HG02840 (cell line): Measurements from ENCODE around the gene HINT3.
"Not testable (repeated sequence)": the region's sequence is repeated elsewhere in the genome, so short reads cannot be mapped to it uniquely, and the experiment has no call there.

Experiments used
- ATAC-seq: cut with Tn5 transposase; IDR thresholded peaks from one replicate; pipeline ENCODE4 v1.9.1; 2021; ENCODE audit warnings: mild to moderate bottlenecking, moderate library complexity, moderate number of reproducible peaks; ENCODE audit not compliant: unreplicated experiment, low FRiP score

The HINT3 gene

DNA sequence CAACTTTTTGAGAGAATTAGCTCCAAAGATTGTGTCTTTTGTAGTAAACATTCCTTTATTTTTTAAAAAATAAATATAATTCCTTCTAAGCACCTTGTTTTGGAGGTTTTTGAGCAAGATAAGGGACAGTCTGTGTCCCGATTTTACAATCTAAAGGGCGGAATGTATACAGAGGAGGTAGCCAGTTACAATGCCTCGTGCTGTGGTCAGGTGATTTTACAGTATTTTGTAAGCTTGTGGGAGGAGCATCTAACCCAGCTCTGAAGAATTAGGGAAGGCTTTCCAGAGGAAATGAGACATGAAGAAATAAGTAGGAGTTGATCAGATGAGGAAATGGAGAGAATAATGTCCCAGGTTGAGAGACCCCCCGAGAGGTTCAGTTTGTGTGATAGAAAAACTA is 1.3 kb downstream of the HINT3 start:
- no peak for ATAC-seq

DNA sequence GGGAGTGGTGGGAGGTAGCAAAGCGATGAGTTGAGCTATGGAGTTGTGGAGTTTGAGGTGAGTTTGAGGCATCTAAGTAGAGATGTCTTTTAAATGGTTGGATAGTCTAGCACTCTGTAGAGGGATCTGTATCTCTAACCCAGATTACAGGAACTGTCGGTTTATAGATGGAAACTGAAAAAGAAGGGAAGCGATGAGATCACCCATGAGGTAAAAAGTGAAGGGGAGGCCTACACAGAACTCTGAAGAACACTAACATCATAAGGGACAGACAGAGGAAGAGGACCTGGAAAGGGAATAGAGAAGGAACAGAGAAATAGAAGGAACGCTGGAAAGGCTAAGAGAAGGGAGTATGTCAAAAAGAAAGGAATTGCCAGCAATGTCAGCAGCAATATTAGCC is 2.5 kb downstream of the HINT3 start:
- no peak for ATAC-seq

DNA sequence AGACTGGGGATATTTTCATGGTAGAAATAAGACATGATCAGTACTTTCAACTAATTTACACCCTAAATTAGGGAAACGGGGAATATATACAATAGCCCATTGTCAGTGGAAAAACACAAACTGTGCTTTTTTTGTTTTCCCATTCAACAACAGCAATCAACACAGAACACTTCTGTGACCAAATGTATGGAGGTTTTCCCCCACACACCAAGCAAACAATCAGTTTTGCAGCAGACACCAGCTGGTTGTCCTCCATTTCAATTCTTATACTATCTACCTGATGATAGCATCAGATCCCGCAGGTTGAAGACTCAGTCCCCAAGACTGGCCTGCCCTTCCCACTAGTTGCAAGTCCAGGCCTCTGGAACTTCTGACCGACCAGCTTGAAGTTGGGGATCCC is 4.5 kb downstream of the HINT3 start:
- ATAC-seq, result no peak

DNA sequence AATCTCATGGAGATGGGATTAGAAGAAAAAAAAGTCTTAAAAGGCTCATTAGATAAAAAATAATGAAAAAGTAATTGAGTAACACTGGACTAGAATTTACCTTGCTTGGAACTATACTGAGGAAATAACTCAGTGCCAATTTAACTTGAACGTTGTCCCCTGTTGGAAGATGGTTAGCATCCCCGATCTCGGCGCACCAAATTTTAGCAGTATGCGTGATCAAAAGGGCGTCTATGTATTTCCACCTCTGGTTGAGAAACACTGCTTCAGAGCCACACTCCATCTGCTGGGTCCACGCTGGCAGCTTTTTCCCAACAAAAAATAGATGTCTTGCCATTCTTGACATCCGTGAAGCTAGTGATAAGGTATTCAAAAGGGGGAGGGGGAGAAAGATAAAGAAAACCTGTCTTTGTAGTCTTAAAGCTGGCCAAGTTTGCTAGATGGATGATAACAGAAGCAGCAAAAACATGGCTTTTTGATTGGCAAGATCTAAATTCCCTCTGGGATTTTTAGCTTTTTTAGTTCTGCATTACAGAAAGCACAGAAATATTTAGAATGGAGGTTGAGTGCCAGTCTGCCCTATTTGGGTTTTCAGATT is 6.4 kb downstream of the HINT3 start:
- no peak for ATAC-seq

DNA sequence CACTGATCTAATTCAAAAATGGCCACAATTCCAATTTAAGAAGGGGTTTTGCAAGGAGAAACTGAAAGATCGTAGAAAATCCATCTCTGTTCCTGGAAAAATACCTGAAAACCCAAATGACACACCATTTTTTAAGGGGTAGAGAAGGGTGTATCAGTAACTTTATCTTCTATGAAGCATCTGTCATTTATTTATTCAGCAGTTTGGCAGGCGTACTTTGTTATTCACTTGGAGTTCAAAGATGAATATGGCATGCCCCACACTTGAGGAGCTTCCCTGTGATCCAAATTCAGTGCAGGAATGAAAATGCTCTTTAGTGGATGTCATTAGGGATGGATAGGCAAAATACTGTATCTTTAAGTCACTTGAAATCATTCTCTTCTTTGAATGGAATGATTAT is 7.2 kb downstream of the HINT3 start:
- ATAC-seq, result no peak

DNA sequence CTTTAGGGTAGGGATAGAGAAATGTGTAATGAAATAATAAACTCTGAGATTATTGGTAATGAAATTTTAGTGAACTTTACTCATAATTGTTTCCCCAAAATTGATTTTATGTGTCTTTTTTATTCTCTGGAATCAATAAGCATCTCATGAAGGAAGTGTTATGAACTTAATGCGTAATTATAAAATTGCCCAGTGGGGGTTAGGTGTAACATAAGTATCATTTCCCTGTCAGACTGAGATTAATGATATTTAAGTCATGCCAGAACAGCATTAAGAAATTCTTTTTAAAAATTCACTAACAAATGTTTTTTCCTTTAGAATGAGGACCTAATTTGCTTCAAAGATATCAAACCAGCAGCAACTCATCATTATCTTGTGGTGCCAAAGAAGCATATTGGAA is 10.0 kb downstream of the HINT3 start:
- ATAC-seq, result no peak

DNA sequence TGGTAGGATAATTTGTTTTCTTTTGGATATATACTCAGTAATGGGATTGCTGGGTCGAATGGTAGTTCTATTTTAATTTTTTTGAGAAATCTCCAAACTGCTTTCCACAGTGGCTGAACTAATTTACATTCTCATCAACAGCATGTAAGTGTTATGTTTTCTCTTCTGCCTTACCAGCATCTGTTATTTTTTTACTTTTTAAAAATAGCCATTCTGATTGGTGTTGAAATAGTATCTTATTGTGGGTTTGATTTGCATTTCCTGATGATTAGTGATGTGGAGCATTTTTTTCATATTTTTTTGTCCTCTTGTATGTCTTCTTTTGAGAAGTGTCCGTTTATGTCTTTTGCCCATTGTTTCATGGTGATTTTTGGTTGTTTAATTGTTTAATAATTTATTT is 11.9 kb downstream of the HINT3 start:
- no peak for ATAC-seq

DNA sequence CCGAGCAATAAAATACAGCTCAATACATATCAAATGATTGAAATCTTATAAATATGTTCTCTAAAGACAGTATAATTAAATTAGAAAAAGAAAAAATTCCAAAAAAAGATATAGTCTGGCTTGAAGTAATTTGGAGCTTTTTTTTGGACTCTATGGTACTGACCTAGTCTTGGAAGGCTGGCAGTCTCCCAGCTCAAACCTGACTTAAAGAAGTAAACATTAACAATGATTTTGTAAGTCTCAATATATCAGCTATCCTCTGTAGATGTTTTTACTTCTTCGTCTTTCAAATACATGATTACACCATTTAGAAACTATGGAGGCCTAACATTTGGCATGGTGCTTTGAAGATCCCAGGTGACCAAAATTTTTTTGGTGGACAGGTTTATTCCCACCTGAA is 14.2 kb downstream of the HINT3 start:
- no peak for ATAC-seq

DNA sequence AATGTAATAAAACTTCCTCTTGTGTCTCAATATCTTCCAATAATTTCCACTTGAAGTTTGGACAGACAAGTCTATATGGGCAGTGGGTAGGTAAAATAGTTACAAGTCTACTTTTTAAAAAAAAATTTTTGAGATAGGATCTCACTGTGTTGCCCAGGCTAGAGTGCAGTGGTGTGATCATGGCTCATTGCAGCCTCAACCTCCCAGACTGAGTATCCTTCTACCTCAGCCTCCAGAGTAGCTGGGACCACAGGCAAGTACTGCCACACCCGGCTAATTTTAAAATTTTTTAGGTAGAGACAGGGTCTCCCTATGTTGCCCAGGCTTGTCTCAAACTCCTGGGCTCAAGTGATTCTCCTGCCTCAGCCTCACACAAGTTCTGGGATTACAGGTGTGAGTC is 15.9 kb downstream of the HINT3 start:
- not testable (repeated sequence) for ATAC-seq

DNA sequence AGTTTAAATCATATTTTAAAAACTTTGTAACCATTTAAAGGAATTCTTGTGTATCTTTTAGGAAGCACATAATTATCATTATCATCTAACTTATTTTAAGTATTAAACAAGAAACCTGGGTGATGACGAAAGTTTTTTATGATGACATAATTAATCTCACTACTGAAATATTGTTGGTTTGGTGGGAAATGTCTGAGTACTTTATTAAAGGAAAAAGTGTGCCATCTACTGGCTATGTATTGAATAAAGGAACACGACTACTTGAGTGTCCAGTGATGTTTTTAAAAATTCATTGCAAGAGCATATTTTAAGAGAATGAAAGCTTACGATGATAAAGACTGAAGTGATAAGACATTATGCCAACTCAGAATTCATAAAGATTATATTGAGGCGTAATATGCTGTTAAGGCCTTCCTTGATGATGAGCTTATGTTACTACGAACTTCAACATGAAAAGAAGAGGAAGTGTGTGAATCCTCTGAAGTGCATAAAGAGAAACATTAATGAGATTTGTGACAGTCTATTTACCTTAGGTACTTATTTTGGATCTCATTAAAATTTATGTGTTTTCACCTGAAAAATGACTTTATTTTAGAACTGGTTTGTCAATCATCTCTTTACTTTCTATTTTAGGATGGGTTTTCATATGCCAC is 17.8 kb downstream of the HINT3 start:
- ATAC-seq, result no peak

DNA sequence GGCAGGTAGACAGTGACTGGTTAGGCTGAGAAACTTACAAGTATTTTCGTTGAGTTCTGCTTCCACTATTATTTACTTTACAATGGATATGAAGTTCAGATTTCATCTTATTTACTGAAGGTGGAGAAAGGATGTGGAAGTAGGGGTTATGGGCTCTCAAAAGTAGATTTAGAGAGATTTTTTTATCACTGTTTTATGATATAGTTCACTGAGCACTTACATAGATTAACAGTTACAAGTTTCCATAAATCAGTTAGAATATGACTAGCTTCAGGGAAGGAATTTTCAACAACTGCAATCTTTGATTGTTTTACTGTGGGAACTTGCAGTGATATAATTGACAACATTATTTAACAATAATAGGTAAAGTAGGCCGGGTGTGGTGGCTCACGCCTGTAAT is 22.5 kb downstream of the HINT3 start:
- no peak for ATAC-seq

DNA sequence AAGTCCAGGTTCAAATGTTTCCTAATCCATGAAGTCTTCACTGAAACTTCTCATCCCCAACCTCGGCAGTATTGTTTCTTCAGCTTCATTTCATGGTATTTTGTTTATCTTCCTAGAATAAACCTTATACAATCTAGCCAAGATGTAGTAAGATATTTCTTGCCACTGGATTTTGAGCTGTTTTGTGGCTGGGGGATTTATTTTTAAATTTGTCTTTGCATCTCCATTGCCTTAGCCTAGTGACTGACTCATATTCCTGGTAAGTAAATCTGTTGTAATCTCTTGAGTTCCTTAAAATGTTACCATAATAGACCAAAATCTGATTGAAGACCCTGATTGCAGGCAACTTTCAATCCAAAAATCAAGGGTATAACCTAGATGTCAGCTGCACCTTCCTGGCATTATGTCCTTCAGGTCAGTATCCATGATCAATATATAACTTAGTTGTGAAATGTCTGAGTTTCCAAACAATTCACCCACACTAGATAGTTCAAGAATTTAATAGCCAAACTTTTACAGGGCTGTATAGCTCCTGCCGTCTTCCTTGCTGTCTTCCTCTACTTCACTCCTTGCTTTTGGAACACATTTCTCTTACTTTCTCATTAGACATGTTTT is 25.1 kb downstream of the HINT3 start:
- no peak for ATAC-seq

DNA sequence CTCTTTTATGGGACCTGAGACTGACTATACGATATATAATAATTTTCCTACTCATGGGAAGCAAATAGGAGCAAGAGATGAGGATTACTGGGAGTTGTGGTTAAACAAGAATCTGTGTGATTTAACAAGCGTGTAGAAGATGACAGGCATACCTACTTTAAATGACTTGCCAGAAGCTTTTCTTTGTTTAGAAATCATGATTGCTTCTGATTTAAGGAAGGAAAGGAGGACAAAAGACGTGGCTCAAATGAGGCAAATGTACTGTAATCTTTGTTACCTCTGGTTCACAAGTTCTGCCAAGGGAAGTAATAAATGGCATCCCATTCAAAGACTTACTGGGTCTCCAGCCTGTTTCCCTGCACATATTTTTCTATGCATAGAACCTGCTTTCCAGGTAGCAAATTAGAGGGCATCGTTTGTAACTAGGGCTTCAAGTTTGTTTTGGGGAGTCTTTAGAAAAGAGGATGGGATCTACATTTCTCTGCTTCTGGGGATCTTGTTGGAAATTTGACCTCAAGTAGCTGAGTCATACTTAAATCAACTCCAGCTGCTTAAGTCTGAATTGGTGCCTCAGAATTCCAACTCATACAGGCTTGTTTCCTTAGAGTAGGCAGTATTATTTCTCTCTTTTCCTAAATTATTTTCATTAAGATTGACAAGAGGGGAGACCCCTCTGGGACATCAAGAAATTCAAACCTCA is 26.8 kb downstream of the HINT3 start:
- ATAC-seq, result no peak

DNA sequence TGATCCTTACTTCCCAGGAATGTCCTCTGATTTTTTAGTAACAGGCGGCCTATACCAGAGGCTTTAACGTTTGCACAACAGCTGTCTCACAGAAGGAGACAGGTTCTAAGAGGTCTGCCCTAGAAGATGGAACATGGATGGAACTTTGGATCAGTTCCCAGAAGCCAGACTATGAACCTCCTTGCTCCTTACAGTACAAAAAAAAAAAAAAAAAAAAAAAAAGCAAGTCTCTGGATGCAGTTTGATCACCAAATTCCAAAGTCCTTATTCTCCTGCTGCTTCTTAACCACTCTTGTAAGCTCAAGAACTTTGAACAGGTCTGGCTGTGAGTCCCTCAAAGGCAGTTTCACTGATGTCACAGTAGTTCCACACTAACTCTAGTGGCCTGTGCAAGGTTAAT is 27.7 kb downstream of the HINT3 start:
- ATAC-seq, result no peak

DNA sequence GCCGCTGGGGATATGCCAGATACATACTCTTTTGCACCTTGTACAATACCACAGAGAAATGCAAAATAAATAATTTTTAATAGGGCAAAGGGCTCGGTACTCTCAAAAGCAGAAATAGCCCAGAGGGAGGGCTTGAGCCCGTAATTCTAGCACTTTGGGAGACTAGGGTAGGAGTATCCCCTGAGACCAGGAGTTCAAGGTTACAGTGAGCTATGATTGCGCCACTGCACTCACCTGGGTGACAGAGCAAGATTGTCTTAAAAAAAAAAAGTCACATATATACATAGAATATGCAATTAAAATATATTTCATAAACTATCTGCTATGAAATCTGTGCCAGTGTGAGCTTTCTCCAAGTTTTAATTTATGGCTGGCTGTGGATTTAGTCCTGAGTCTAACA is 29.0 kb downstream of the HINT3 start:
- no peak for ATAC-seq

DNA sequence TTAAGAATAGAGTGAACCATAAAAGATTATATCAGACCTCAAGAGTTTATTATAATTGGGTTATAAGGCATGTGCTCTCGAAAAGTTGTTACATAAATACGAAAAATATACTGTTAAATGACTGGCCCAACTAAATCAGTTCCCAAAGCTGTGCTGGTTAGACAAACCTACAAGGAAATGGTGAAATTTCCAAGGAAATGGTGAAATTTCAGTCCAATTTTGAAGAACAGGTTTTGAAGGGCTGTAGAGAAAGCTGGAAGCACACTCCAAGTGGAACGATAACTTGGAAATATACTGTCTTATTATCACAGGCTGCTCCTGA is 29.4 kb downstream of the HINT3 start:
- no peak for ATAC-seq

DNA sequence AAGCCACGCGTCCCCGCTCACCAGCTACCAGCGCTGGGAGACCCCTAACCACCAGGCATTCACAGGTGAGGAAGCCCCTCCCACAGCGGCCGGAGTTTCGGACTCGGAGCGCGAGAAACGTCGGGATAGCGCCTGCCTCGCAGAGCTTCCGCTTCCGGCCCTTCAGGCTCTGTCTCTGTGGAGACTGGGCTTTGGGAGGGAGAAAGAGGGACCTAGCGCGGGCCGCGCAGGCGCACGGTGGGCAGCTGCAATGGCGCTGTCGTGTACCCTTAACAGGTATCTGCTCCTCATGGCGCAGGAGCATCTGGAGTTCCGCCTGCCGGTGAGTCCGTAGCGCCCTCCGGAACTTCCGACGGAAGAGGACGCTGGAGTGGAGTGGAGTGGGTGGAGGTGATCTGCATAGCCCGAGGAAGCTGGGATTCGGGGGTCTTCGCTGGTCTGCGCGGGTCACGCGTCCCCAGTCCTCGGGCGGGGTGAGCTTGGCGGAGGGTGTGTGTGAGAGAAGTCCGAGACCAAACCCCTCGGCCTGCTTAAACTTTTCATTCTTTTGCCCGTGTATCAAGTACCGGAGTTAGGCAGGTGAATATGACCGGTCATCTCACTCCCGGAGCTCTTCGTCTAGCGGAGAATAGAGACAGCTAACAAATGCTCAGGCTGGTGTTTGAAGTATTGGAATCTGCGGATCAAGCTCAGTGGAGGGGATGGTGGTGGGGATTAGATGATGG is 29.9 kb downstream of the HINT3 start, which contains the start of gene TRMT11:
Gene TRMT11, plus strand, starts transcription at position 240 of the 725 bp plus-strand sequence. Its CDS starts 11 bp downstream, at position 251.
- ATAC-seq, result peak; percentile 98

DNA sequence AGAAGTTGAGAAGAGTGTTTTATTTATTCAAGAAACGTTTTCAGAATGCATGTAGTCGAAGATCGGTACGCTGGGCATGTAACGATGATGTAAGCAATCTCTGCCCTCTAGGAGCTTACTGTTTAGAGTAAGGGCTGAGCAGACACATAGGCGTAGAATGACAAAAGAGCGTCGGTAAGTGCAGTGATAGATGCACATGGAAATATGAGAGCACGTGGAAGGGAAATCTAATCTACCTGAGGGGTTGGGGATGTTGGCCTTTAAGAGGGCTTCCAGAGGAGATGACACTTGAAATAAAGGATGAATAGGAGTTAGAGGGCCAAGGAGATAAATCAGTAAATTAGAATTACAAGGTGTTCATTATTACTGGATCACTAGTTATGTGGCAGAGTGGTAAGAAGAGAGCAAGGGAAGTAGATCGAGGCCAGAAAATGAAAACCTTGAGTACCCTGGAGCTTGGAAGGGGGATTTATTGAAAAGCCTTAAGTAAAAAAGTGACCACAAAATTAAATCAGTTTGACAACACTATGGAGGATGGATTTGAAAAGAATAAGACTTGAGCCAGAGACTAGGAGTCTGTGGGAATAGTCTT is 30.6 kb downstream of the HINT3 start:
- peak; percentile 14 for ATAC-seq

DNA sequence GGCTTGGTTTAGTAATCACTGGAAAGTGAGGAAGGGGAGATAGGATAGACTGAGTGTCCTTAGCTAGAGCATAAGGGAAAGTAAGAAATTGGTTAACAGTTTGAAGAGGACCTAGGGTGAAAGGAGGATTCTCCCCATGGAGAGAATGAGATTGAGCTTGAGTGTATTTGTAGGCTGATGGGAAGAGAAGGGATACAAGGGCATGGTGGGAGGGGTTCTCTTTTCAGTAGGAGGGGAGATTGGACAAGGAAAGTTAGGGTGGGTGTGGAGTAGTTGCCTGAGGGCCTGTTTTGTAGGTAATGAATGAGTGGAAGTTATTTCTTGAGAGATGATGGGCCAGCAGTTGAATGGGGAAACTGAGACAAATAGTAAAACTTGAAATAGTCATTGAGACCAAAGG is 31.7 kb downstream of the HINT3 start:
- no peak for ATAC-seq

DNA sequence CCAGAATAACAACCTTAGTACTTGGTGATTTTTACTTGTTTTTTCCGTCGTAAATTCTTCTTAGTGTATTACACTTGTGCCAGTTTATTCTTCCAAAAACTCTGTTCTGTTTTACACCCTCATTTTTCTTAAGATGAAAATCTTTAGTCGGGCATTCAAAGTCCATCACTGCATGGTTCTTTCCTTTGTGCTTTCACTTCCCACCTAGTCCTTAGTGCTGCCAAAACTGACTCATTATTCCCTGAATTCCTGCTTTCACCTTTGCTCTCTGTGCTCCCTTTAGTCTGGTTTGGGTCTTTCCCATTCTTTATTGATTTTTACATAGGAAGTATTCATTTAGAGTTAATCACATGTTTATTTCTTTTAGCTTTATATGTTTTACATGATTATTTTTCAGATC is 33.1 kb downstream of the HINT3 start:
- ATAC-seq, result no peak

DNA sequence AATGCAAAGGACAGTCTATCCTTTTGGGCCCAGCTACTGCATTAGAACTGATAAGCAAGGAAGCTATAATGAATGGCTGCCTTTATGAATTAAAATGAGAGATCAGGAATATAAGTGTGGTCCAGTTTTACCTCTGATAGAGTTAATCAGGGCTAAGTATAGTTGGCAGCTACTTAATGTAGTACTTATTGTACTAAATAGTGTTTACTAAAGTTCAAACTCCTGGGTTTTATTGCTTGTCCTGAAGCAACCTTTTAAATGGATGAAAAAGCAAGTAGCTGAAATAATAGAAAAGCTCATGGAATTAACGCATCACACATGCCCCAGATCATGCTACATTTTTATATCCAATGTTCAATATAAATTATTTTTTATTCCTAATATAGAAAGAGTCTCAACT is 35.1 kb downstream of the HINT3 start:
- no peak for ATAC-seq
